ENCODE measurements around the gene KCTD12.

DNA sequence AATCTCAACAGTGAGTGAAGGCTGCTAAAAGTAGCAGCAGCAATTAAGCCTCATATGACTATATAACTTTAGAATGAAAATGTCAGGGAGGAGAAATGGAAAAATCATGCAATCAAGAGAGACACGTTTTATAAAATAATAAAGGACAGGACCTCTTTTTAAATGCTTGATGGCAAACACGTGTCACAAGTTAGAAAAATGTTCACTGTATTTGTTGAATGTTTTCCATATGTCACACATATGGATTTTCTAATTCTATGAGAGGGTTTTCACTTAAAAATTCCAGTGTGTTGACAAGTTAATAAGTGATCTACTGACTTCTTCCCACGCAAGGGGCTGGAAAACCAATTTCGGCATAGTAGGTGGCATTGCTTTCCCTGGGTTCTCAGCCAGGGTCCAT lies 27.7 kb upstream of the KCTD12 start:
- TF ChIP-seq CTCF (IDR thresholded peaks at IDR 0.05) (no peak), POLR2A (IDR thresholded peaks at IDR 0.05) (no peak)
